Stimulated activated CD4-positive, alpha-beta T cell treated with anti-CD3 and anti-CD28 coated beads, Interleukin-4, amount 100 ng/mL, for 1 hour (primary cell): ENCODE measurements around the gene MEF2A.

ENCODE experiments used
- DNase-seq: peaks from one replicate; pipeline ENCODE4 v3.0.0-alpha.2; 2020

The MEF2A gene

GRCh38 chr15:99707473-99708270, 141.9 kb downstream of the MEF2A start:
- DNase-seq, result no peak

- DNase-seq, result no peak
Observed at GRCh38 chr15:99708563-99708962, 142.8 kb downstream of the MEF2A start.

GRCh38 chr15:99709243-99709986, 143.6 kb downstream of the MEF2A start:
- DNase-seq, result no peak

GRCh38 chr15:99711625-99712024, 145.8 kb downstream of the MEF2A start:
- no peak for DNase-seq

GRCh38 chr15:99712415-99712814, 146.6 kb downstream of the MEF2A start:
- no peak for DNase-seq

GRCh38 chr15:99716540-99717095, 150.8 kb downstream of the MEF2A start:
- DNase-seq, result no peak

GRCh38 chr15:99717161-99718009, 151.6 kb downstream of the MEF2A start:
- DNase-seq, result no peak

GRCh38 chr15:99718421-99718820, 152.6 kb downstream of the MEF2A start:
- no peak for DNase-seq

- no peak for DNase-seq
Observed at GRCh38 chr15:99719096-99719541, 153.3 kb downstream of the MEF2A start.

GRCh38 chr15:99720533-99720932, 154.7 kb downstream of the MEF2A start:
- no peak for DNase-seq

- DNase-seq, result no peak
Observed at GRCh38 chr15:99721104-99721778, 155.5 kb downstream of the MEF2A start.

- no peak for DNase-seq
Observed at GRCh38 chr15:99721896-99722295, 156.1 kb downstream of the MEF2A start.

GRCh38 chr15:99722406-99722805, 156.6 kb downstream of the MEF2A start:
- no peak for DNase-seq

GRCh38 chr15:99726333-99726732, 160.5 kb downstream of the MEF2A start:
- no peak for DNase-seq

GRCh38 chr15:99727330-99727729, 161.5 kb downstream of the MEF2A start:
- DNase-seq, result no peak

- DNase-seq, result no peak
Observed at GRCh38 chr15:99727733-99728132, 161.9 kb downstream of the MEF2A start.

- DNase-seq, result no peak
Observed at GRCh38 chr15:99728916-99729315, 163.1 kb downstream of the MEF2A start.

GRCh38 chr15:99729327-99729726, 163.5 kb downstream of the MEF2A start:
- no peak for DNase-seq

- DNase-seq, result peak; percentile 22
Observed at GRCh38 chr15:99729920-99730319, 164.1 kb downstream of the MEF2A start.

- no peak for DNase-seq
Observed at GRCh38 chr15:99731336-99732123, 165.7 kb downstream of the MEF2A start.

GRCh38 chr15:99732124-99732750, 166.5 kb downstream of the MEF2A start:
- no peak for DNase-seq
